K562 (cell line): ENCODE results near the gene PAQR7. TPM values are rescaled to one million over a fixed set of nuclear protein-coding genes. Genes with fewer than 3 reads are reported as not detected.

ENCODE experiments used
- CCNT2 ChIP-seq: IDR thresholded peaks from 2 replicates; pipeline ENCODE4 v1.6.1; 2011; ENCODE audit warnings: borderline replicate concordance, low read depth, mild to moderate bottlenecking, moderate library complexity, mixed read lengths, low read length; ENCODE audit not compliant: insufficient read length; ENCODE audit errors: extremely low read depth
- CREB3L1 ChIP-seq: fragments of 450-650 bp; IDR thresholded peaks from 2 replicates; pipeline ENCODE4 v1.6.1; 2014; ENCODE audit warnings: low read depth, mild to moderate bottlenecking, moderate library complexity, borderline replicate concordance
- FIP1L1 ChIP-seq: fragments of 200-400 bp; formaldehyde crosslinking; IDR thresholded peaks from 2 replicates; pipeline ENCODE4 v1.6.1; 2018; ENCODE audit warnings: mild to moderate bottlenecking, low read depth, low read length; ENCODE audit not compliant: poor library complexity, severe bottlenecking
- GATA2 ChIP-seq: sonication (generic); formaldehyde crosslinking; IDR thresholded peaks from 2 replicates; pipeline ENCODE4 v1.4.0; 2020; ENCODE audit warnings: mild to moderate bottlenecking, missing genetic modification reagents
- GTF3C2 ChIP-seq: IDR thresholded peaks from 3 replicates; pipeline ENCODE4 v1.6.1; 2011; ENCODE audit warnings: borderline replicate concordance, mild to moderate bottlenecking, moderate library complexity; ENCODE audit not compliant: insufficient read length; ENCODE audit errors: extremely low read depth
- JUNB ChIP-seq: fragments of 450-650 bp; formaldehyde crosslinking; conservative IDR thresholded peaks from 2 replicates; pipeline ENCODE4 v1.4.0; 2020; ENCODE audit warnings: mild to moderate bottlenecking
- MAFF ChIP-seq: IDR thresholded peaks from 2 replicates; pipeline ENCODE4 v1.6.1; 2012; ENCODE audit warnings: low read length, improper control_type of control experiment
- MEF2A ChIP-seq: IDR thresholded peaks from 2 replicates; pipeline ENCODE4 v1.6.1; 2011; ENCODE audit warnings: low read depth, mild to moderate bottlenecking, low read length, moderate library complexity; ENCODE audit not compliant: control insufficient read depth
- NR1H2 ChIP-seq: sonication (generic); formaldehyde crosslinking; IDR thresholded peaks from 2 replicates; pipeline ENCODE4 v1.4.0; 2020; ENCODE audit warnings: mild to moderate bottlenecking, missing genetic modification reagents
- PBX2 ChIP-seq, 2 experiments: IDR thresholded peaks in 1 of 2; conservative IDR thresholded peaks in 1 of 2; 2 replicates each; pipeline ENCODE4 v1.6.1; 2016; ENCODE audit warnings: low read depth in 2 of 2, mild to moderate bottlenecking in 1 of 2, missing compliant biosample characterization in 1 of 2, missing genetic modification characterization in 1 of 2, moderate library complexity in 1 of 2
- TAF15 ChIP-seq: fragments of 200-400 bp; formaldehyde crosslinking; IDR thresholded peaks from 2 replicates; pipeline ENCODE4 v1.6.1; 2017; ENCODE audit warnings: mild to moderate bottlenecking, low read depth, low read length, moderate library complexity
- USF1 ChIP-seq: sonication (generic); formaldehyde crosslinking; IDR thresholded peaks from 2 replicates; pipeline ENCODE4 v1.9.0; 2022; ENCODE audit warnings: mild to moderate bottlenecking, missing genetic modification reagents
- YBX1 ChIP-seq: fragments of 450-650 bp; IDR thresholded peaks from 2 replicates; pipeline ENCODE4 v1.7.1; 2016; ENCODE audit warnings: mild to moderate bottlenecking
- ZC3H4 ChIP-seq: sonication (generic); formaldehyde crosslinking; IDR thresholded peaks from 2 replicates; pipeline ENCODE4 v1.9.0; 2021; ENCODE audit warnings: missing genetic modification reagents, borderline replicate concordance
- ZFPM2 ChIP-seq: fragments of 250-450 bp; sonication (Bioruptor Pico); IDR thresholded peaks from 2 replicates; pipeline ENCODE4 v1.5.1; 2022; ENCODE audit warnings: mild to moderate bottlenecking
- ZNF445 ChIP-seq: fragments of 250-450 bp; sonication (Bioruptor Pico); IDR thresholded peaks from 2 replicates; pipeline ENCODE4 v1.4.0; 2020; ENCODE audit warnings: low read depth, mild to moderate bottlenecking, moderate library complexity
- ZNF551 ChIP-seq: fragments of 250-450 bp; sonication (Bioruptor Pico); IDR thresholded peaks from 2 replicates; pipeline ENCODE4 v1.5.0; 2021; ENCODE audit warnings: mild to moderate bottlenecking, moderate library complexity
- polyA plus RNA-seq, 8 experiments: library from polyadenylated mRNA; depleted of rRNA in 4 of 8; stranded (reverse) in 5 of 8; unstranded in 3 of 8; fragments of >200 nt; fragmentation: Nextera tagmentation in 2 of 8; fragmentation: Illumina TruSeq in 1 of 8; extraction: Ambion mirVana in 2 of 8; extraction: Trizol in 1 of 8; gene quantifications; 2 replicates each; pipeline versions ENCODE4 v1.2.1 to v1.2.3, GENCODE V29; 2011 to 2014; ENCODE audit warnings: inconsistent platforms in 1 of 8, missing spikeins in 1 of 8
- total RNA-seq, 7 experiments: library from RNA; depleted of rRNA in 6 of 7; stranded (reverse); fragments of >200 nt in 6 of 7; fragmentation: Illumina TruSeq in 2 of 7; extraction: Trizol in 2 of 7; gene quantifications; 2 replicates each; pipeline versions ENCODE4 v1.2.1 to v1.2.3, GENCODE V29; 2011 to 2021; ENCODE audit warnings: low replicate concordance in 1 of 7

Gene PAQR7
- total and polyA plus RNA-seq, 9 of the 15 experiments (the other 6 are each of a cell fraction or from before 2014, with no cell fraction given), result 1.1 to 5.2 (median 2.6) TPM

GRCh38 chr1:25820247-25821111 lies 55.0 kb downstream of the PAQR7 start (continued):
- TF ChIP-seq PBX2 (CRISPR knock-in tag; IDR thresholded peaks at IDR 0.05; ENCODE audit: low read depth) (no peak), PBX2 (tag; conservative IDR thresholded peaks at IDR 0.05; ENCODE audit: low read depth) (no peak), MEF2A (no peak), GATA2 (CRISPR knock-in tag) (no peak), MAFF (no peak), ZNF551 (CRISPR knock-in tag) (no peak), USF1 (CRISPR knock-in tag) (no peak), YBX1 (no peak), ZC3H4 (peak; percentile 28; the same call in 1 of the 2 replicates), NR1H2 (peak; percentile 70; the same call in 1 of the 2 replicates), GTF3C2 (no peak), ZNF445 (CRISPR knock-in tag) (no peak), FIP1L1 (no peak), CCNT2 (no peak), TAF15 (no peak), CREB3L1 (no peak; the same call in 1 of the 2 replicates), JUNB (CRISPR knock-in tag) (no peak), ZFPM2 (CRISPR knock-in tag) (no peak)
